ENCODE measurements around the gene TAB3.
"Not testable (repeated sequence)": the region's sequence is repeated elsewhere in the genome, so short reads cannot be mapped to it uniquely, and the experiment has no call there.

Gene TAB3

DNA sequence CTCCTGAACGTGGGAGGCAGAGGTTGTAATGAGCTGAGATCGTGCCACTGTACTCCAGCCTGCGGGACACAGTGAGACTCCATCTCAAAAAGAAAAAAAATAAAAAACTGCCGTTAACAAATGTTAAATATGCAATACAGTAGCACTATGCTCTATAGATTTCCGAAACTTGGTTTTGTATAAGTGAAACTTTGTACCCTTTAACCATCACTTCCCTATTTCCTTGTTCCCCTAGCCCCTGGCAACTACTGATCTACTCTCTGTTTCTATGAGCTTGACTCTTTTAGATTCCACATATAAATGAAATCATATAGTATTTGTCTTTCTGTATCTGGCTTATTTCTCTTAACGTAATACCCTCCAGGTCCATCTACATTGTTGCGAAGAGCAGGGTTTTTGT lies 74.1 kb downstream of the TAB3 start:
- no peak for DNase-seq

DNA sequence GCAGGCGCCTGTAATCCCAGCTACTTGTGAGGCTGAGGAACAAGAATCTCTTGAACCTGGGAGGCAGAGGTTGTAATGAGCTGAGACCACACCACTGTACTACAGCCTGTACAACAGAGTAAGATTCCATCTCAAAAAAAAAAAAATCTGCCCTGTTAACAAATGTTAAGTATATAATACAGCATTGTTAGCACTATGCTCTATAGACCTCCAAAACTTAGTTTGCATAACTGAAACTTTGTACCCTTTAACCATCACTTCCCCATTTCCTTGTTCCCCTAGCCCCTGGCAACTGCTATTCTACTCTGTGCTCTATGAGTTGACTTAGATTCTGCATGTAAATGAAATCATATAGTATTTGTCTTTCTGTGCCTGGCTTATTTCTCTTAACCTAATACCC lies 76.7 kb downstream of the TAB3 start:
- no peak for DNase-seq

DNA sequence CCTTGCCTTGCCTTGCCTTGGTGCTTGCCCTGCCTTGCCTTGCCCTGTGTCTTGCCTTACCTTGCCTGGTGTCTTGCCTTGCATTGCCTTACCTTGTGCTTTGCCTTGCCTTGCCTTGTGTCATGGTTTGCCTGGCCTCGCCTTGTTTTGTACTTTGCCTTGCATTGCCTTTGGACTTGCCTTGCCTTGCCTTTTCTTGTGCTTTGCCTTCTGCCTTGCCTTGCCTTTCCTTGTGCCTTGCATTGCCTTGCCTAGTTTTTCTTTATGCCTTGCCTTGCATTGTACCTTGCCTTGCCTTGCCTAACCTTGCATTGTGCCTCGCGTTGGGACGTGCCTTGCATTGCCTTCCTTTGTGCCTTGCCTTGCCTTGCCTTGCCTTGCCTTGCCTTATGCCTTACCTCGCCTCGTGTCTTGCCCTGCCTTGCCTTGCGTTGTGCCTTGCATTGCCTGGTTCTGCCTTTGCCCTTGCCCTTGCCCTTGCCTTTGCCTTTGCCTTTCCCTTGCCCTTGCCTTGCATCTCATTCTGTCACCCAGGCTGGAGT lies 82.8 kb downstream of the TAB3 start:
- DNase-seq, result no peak

DNA sequence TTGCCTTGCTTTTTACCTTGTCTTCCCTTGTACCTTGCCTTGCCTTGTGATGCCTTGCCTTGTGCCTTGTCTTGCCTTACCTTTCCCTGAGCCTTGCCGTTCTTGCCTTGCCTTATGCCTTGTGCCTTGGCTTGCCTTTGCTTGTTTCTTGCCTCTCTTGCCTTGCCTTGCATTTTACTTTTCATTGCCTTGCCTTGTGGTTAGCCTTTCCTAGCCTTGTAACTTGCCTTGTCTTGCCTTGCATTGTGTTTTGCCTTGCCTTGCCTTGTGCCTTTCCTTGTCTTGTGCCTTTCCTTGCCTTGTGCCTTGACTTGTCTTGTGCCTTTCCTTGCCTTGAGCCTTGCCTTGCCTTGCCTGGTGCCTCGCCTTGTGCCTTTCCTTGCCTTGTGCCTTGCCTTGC lies 84.6 kb downstream of the TAB3 start:
- DNase-seq, result no peak

DNA sequence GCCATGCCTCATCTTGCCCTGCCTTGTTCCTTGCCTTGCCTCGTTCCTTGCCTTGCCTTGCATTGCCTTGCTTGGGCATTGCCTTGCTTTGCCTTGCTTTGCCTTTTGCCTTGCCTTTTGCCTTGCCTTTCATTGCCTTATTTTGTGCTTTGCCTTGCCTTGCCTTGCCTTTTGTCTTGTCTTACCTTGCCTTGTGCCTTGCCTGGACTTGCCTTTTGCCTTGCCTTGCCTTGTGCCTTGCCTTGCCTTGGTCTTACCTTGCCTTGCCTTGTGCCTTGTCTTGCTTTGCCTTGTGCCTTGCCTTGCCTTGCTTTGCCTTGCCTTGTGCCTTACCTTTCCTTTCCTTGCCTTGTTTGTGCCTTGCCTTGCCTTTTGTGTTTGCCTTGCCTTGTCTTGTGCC lies 88.2 kb downstream of the TAB3 start:
- DNase-seq, result no peak

DNA sequence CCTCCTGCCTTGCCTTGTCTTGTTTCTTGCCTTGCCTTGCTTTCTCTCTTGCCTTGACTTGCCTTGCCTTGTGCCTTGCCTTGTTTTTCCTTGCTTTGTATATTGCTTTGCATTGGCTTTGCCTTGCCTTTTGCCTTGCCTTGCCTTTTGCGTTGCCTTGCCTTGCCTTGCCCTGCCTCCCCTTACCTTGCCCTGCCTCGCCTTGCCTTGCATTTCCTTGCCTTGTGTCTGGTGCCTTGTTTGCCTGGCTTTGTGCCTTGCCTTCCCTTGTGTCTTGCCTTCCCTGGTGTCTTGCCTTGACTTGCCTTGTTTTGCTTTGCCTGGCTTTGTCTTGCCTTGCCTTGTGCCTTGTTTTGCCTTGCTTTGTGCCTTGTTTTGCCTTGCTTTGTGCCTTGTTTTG lies 89.7 kb downstream of the TAB3 start:
- DNase-seq, result no peak

DNA sequence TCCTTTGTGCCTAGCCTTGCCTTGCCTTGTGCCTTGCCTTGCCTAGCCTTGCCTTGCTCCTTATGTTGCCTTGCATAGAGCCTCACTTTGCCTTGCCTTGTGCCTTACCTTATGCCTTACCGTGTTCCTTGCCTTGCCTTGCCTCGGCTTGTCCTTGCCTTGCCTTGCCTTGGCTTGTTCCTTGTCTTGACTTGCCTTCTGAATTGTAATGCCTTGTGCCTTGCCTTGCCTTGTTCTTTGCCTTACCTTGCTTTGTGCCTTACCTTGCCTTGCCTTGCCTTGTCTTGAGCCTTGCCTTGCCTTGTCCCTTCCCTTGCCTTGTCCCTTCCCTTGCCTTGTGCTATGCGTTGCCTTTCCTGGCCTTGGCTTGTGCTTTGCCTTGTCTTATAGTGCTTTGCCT lies 90.2 kb downstream of the TAB3 start:
- DNase-seq, result no peak

DNA sequence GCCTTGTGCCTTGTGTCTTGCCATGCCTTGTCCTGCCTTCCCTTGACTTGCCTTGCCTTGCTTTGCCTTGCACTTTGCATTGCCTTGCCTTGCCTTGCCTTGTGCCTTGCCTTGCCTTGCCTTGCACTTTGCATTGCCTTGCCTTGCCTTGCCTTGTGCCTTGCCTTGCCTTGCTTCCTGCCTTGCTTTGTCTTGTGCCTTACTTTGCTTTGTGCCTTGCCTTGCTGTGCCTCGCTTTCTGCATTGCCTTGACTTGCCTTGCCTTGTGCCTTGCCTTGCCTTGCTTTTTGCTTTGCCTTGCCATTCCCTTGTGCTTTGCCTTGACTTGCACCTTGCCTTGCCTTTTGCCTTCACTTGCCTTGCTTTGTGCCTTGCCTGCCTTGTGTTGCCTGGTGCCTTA lies 91.8 kb downstream of the TAB3 start:
- DNase-seq, result not testable (repeated sequence)

DNA sequence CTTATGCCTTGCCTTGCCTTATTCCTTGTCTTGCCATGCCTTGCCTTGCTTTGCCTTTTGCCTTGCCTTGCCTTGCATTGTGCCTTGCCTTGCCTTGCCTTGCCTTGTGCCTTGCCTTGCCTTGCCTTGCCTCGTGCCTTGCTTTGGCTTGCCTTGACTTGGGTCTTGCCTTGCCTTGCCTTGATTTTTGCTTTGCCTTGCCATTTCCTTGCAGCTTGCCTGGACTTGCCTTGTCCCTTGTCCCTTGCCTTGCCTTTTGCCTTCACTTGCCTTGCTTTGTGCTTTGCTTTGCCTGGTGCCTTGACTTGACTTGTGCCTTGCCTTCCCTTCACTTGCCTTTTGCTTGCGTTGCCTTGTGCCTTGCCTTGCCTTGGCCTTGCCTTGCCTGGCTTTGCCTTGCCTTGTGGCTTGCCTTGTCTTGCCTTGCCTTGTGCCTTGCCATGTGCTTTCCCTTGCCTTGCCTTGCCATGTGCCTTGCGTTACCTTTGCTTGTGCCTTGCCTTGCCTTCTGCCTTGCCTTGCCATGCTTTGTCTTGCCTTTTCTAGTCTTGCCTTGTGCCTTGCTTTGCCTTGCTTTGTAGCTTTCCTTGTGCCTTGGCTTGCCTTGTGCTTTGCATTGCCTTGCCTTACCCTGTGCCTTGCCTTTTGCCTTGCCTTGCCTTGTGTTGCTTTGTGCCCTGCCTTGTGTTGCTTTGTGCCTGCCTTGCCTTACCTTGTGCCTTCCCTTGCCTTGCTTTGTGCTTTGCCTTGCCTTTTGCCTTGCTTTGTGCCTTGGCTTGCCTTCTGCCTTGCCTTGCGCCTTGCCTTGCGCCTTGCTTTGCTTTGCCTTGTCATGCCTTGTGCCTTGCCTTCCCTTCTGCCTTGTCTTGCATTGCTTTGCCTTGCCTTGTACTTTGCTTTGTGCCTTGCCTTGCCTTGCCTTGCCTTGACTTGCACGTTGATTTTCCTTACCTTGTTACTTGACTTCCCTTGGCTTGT lies 92.8 kb downstream of the TAB3 start:
- DNase-seq, result no peak

DNA sequence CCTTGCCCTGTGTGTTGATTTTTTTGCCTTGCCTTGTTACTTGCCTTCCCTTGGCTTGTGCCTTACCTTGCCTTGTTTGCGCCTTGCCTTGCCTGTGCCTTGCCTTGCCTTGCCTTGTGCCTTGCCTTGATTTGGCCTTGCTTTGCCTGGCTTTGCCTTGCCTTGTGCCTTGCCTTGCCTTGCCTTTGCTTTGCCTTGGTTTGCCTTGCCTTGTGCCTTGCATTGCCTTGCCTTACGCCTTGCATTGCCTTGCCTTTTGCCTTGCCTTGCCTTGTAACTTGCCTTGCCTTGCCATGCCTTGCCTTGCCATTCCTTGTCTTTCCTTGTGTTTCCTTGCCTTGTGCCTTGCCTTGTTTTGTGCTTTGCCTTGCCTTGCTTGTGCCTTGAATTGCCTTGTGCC lies 94.6 kb downstream of the TAB3 start:
- no peak for DNase-seq

DNA sequence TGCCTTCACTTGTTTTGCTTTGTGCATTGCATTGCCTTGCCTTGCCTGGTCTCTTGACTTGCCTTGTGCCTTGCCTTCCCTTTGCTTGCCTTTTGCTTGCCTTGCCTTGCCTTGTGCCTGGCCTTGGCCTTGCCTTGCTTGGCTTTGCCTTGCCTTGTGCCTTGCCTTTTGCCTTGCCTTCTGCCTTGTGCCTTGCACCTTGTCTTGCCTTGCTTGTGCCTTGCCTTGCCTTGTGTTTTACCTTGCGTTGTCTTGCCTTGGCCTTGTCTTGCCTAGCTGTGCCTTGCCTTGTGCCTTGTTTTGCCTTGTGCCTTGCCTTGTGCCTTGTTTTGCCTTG lies 95.3 kb downstream of the TAB3 start:
- no peak for DNase-seq

DNA sequence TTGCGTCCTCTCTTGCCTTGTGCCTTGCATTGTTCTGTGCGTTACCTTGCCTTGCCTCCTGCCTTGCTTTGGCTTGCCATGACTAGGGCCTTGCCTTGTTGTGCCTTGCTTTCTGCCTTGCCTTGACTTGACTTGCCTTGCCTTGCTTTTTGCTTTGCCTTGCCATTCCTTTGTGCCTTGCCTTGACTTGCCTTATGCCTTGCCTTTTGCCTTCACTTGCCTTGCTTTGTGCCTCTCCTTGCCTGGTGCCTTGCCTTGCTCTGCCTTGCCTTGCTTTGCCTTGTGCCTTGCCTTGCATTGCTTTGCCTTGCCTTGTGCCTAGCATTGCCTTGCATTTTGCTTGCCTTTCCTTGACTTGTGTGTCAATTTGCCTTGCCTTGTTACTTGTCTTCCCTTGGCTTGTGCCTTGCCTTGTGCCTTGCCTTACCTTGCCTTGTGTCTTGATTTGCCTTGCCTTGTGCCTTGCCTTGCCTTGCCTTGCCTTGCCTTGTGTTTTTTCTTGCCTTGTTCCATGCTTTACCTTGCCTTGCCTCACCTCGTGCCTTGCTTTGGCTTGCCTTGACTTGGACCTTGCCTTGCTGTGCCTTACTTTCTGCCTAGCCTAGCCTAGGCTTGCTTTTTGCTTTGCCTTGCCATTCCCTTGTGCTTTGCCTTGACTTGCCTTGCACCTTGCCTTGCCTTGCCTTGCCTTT lies 95.8 kb downstream of the TAB3 start:
- DNase-seq, result no peak

DNA sequence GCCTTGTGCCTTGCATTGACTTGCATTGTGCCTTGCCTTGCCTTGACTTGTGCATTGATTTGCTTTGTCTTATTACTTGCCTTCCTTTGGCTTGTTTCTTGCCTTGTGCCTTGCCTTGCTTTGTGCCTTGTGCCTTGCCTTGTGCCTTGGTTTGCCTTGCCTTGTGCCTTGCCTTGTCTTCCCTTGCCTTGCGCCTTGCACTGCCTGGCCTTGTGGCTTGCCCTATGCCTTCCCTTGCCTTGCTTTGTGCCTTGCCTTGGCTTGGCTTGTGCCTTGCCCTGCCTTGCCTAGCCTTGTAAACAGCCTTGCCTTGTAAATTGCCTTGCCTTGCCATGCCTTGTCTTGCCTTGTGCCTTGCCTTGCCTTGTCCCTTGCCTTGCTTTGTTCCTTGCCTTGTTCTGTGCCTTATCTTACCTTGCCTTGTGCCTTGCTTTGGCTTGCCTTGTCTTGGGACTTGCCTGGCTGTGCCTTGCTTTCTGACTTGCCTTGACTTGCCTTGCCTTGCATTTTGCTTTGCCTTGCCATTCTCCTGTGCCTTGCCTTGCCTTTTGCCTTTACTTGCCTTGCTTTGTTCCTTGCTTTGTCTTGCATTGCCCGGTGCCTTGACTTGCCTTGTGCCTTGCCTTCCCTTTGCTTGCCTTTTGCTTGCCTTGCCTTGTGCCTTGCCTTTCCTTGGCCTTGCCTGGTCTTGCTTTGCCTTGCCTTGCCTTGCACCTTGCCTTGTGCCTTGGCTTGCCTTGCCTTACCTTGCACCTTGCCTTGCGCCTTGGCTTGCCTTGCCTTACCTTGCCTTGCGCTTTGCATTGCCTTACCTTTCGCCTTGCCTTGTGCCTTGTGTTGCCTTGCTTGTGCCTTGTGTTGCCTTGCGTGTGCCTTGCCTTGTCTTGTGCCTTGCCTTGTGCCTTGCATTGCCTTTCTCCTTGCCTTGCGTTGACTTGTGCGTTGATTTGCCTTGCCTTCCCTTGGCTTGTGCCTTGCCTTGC lies 97.5 kb downstream of the TAB3 start:
- DNase-seq, result no peak

DNA sequence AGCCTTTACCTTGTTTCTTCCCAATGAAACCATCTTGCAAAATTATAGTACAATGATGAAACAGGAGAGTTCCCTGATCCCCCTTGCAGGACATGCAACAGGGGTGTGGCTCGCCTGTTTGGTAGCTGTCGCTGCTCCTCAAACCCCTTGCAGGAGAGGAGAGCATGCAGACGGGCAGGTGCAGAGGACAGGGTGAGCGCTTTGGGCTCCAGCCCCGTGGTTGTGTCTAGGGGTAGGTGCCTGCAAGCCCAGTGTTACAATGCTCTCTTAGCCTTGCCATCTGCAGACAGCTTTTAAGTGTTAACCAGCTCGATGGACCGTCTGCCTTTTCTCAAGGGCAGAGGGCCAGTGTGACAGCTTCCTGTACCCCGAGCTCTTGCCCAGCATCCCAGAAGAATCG lies 102.0 kb downstream of the TAB3 start:
- DNase-seq, result no peak

DNA sequence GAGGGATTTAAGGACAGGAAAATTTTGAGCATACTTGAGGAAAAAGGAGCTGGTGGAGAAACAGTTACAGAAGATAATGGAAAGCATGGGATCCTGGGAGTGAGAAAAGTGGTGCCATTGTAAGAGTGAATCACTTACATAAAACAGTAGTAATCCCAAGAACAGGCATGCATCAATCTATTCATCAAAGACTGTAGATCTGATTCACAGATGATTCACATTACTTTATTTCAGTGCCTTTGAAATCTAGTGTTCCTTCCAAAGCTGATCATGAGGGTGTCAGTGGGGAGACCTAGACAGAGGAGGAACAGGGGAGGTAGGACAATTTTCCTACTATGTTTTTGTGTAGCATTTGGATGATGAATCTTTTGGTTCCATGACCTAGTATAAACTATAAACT lies 102.7 kb downstream of the TAB3 start:
- DNase-seq, result no peak

DNA sequence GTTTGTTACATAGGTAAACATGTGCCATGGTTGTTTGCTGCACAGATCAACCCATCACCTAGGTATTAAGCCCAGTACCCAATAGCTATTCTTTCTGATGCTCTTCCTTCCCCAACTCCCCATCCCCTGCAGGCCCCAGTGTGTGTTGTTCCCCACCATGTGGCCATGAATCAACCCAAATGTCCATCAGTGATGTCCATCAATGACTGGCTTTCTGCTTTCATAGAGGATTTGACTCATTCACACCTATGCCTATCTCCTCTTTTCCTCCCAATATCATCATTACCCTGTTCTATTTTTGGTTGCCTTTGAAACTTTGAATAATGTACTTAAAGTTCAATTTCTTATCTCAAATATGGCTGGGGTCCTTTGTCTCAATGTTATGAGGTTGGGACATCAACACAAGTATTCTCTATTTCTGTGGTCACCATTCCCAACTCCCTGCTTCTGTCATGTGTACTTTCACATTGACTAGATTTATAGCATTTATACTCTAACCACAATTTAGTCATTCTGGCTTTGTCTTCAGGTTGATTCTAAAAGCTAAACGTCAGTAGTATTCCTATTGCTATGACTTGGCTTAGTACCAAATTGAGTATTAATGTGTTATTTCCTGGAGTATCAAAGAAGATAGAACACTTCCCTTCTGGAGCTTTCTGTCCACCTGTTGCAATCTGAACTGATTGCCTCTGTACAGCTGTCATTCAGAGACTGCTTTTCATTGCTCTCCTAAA lies 107.2 kb downstream of the TAB3 start:
- no peak for DNase-seq

DNA sequence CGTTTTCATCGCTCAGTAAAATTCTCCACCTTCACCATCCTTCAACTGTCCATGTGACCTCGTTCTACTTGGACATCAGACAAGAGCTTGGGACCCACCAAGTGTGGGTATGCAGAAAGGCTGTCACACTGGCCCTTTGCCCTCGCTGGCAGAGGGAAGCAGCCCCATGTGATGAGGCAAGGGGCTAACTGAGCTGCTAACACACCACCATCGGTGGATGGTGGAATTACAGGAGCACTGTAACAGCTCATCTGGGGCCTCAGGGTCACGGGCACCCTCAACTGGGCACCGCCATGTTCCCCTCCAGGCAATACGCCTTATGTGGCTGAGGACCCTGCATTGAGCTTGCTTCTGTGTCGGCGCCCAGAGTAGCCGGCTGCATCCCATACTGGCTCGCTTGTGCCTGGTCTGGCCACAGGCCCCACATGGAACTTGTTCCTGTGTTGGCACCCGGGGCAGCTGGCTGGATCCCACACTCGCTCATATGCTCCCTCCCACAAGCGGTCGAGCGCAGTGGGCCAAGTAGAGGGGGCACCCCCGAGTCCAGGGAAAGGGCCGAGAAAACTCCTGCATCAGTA lies 109.5 kb downstream of the TAB3 start:
- DNase-seq, result no peak

DNA sequence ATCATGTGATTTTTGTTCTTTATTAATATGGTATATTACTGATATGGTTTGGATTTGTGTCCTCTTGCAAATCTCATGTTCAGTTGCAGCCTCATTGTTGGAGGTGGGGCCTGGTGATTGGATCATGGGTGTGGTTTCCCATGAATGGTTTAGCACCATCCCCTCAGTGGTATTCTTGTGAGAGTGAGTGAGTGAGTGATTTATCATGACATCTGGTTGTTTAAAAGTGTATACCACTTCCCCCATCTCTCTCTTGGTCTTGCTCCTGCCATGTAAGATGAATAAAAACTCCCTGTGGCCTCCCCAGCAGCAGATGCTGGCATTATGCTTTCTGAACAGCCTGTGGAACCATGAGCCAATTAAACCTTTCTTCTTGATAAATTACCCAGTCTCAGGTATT lies 111.5 kb downstream of the TAB3 start:
- no peak for DNase-seq
